HG03457 (cell line): ENCODE data around the gene KCNMA1.

ENCODE experiments used
- ATAC-seq: cut with Tn5 transposase; IDR thresholded peaks from one replicate; pipeline ENCODE4 v1.9.1; 2021; ENCODE audit warnings: moderate number of reproducible peaks; ENCODE audit not compliant: unreplicated experiment

Gene KCNMA1

GRCh38 chr10:77380723-77381122, 256.9 kb downstream of the KCNMA1 start:
- ATAC-seq: no peak

DNA sequence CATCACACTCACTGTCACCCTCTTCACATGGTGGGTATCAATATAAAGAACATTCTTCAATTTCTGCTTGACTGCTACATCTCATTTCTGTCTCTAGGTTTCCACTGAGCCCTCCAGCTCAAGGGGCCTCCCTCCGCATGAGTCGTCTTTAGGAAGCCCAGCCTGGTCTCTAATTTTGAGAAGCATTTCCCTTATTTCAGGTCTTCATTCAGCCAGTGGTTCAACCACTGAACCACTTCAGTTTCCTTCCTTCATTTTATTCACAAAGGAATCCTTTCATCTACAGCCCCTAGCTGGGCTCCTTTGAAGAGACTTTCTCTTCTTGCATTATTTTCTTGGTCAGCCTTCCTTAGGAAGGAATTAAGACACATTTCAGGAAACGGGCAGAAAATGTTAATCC, 257.4 kb downstream of the KCNMA1 start:
- no peak for ATAC-seq

GRCh38 chr10:77378366-77379349, 258.9 kb downstream of the KCNMA1 start:
- ATAC-seq: no peak

DNA sequence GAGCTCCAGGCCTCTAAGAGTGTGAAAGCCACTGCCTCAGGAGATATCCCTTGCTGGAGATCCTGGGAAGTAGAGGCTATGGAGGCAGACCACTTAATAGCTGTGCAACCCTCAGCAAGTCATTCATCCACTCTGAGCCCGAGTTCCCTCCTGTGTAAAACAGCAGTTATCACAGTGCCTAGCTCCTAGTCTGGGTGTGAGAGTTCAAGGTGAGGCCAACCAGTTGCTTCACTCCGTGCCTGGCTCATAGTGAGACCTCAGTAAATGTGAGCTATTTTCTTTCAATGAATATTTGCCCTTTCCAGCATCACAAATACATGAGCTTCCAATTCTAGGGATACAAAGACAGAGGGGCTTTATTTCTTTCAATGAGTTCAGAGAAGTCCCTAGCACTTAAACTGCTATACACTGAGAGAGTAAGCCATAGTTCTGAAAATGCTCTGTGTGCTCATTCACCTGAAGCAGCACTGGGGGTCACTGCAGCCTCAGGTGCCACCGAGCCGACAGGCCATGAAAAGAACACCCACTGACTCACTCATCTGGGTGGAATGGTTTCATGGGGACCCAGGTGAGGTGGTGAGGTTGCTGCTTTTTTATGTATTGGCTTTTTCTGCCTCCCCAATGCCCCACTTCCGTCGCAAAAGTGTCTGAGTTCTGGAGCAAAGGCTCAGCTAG, 259.8 kb downstream of the KCNMA1 start:
- ATAC-seq: no peak

DNA sequence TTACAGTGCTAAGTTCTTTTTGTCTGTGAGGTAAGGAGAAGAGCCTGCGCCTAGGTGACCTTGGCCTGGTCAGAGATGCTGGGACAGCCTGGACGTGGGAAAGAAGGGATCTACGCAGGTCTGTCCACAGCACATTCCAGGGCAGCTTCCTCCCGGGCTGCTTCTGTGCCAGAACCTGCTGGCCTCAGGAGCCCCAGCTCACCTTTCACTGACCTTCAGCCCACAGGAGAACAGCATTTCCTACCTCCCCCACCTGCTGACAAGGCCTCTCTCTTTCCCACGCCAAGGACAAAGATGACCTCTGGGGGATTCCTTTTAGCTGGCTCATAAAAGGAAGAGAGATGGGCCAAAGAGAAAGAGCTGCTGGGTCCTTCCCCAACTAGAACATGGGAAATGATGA, 260.6 kb downstream of the KCNMA1 start:
- ATAC-seq: no peak

GRCh38 chr10:77374189-77374656, 263.4 kb downstream of the KCNMA1 start:
- ATAC-seq: no peak

GRCh38 chr10:77371848-77372799, 265.5 kb downstream of the KCNMA1 start:
- ATAC-seq: no peak

- no peak for ATAC-seq
Measured at GRCh38 chr10:77371421-77371820, 266.2 kb downstream of the KCNMA1 start.

DNA sequence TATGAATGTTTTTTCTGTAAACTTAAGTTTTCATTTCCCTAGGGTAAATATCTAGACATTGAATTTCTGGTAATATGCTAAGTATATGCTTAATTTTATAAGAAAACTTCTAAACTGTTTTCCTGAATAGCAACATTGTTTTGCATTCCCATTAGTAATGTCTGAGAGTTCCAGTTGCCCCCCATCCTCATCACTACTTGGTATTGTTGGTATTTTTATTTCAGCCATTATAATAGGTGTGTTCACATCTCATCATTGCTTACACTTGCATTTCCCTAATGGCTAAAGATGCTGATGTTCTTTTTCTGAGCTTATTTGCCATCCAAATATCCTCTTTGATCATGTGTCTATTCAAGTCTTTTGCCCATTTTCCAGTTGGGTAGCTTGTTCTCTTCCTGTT, 269.6 kb downstream of the KCNMA1 start:
- no peak for ATAC-seq

DNA sequence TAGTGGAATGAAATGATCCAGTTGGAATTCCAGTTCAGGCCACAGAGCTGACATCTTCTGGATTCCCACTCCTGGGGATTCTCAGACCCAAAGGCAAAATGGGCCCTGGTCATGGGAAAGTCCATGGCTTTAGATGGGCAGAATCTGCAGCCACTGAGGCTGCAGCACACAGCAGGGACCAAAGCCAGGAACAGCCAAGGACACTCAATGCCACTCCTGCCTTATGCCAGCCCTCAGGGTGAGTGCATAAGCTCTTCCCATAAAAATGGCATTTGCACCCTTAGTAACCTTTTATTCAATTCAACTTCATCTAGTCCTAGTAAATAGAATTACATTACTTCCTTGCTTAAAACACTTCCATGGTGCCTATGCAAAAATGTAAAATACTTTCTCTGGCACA, 274.4 kb downstream of the KCNMA1 start:
- no peak for ATAC-seq

- ATAC-seq: no peak
Measured at GRCh38 chr10:77361831-77362230, 275.8 kb downstream of the KCNMA1 start.

DNA sequence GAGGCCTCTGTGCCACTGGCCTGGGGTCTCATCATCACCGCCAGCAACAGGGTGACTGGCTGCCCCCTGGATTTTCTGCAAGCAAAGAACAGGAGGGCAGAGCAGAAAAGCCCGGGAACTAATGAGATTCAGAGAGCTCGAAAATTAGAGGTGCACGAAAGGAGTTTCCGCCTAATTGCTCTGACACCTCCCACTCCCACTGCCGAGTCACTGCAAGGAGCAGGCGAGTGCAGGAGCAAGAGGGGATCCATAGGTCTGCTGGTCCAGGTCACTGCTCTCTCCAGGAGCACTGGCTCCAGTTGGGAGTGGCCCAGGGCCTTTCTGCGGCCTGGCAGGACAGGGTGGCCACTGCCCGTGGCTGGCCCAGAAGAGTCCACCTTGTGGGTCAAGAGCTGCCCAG, 276.2 kb downstream of the KCNMA1 start:
- no peak for ATAC-seq

DNA sequence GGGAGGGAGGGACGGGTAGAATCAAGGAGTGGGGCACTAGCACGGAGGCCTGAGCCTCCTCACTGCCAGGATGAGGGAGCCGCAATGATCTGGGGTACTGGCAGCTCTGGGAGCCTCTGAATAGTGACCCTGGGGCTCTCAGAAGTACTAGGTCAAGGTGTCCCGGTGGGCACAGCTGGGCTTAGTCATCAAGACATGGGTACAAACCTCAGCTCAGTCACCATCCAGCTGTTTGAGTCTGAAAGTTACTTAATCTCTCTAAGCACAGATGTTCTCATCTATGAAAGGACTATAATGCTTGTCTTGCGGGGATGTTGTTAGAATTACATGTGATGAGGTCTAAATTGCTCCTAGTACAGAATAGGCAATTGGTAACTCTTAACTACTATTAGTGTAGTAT, 276.8 kb downstream of the KCNMA1 start:
- ATAC-seq: no peak

DNA sequence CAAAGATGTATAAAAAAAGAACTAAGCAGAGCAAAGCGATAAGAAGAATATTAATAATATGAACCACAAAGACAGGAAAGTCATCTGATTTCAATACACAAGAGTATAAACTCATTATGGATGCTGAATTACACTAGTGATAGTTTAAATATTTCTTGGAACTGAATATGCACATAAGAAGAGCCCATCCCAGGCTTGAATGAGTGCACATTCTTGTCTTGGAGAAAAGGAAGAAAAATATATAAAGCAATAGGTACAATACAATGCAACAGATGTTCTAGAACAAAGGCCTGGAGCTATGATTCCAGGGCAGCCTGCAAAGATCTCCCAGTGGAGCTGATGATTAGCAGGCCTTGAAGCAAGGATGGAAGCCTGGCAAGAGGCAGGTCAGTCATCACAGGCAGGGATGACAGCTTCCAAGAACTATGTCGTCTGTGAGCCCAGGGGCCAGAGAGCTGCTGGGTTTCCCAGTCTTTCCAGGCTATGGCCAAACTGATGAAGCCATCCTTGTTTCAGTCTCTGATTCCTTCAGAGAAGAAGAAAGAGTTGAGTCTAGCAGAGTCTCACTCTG, 277.6 kb downstream of the KCNMA1 start:
- ATAC-seq: no peak

GRCh38 chr10:77359287-77359691, 278.3 kb downstream of the KCNMA1 start:
- no peak for ATAC-seq

- no peak for ATAC-seq
Measured at GRCh38 chr10:77358656-77359055, 279.0 kb downstream of the KCNMA1 start.

GRCh38 chr10:77357611-77358310, 279.8 kb downstream of the KCNMA1 start:
- ATAC-seq: no peak

- ATAC-seq: no peak
Measured at GRCh38 chr10:77357185-77357584, 280.4 kb downstream of the KCNMA1 start.

DNA sequence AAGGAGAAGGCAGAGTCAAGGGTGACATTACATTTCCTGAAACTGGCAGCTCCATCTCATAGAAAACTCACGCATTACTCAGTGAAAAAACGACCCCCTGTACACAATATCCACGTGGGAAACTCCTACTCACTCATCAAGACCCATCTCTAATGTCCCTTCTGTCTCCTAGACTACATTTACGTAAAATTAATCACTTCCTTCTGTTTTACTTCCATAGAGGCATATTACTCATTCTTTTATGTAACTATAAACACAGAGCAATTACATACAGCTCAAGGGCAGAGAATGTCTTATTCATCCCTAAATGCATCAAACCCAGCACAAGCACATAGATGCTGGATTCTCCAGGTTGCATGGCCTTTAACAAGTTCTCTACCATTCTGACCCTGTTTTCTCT, 281.8 kb downstream of the KCNMA1 start:
- ATAC-seq: no peak

DNA sequence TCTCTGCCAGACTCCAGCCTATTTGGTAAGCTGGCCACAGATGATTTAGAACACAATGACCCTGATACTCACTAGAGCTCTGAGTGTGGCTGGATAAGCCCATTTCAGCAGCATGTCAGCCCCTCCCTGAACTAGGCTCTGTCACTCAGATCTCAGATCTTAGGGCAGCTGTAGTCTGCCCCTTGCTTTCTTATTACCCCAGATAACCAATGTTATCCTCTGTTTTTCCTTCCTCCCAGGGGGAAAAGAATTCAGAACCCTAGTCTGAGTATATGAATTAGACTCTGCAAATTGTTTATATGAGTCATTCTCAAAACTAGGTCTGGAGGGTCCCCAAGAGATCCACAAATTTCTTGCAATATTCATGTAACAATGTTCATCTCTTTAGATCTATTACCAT, 286.2 kb downstream of the KCNMA1 start:
- ATAC-seq: no peak
